Muscle layer of colon (tissue), 2 donors: Measurements from ENCODE around the gene MARVELD3.
A peak's percentile ranks its signal among the peaks of the same experiment; 100 is the strongest.
"Not testable (repeated sequence)": the region's sequence is repeated elsewhere in the genome, so short reads cannot be mapped to it uniquely, and the experiment has no call there.

Source experiments
- H3K27ac ChIP-seq: one replicate; pipeline ENCODE4 v1.7.0; 2013; ENCODE audit warnings: low read depth, mild to moderate bottlenecking, low read length, moderate library complexity
- H3K27me3 ChIP-seq, 2 donors: one replicate each; pipeline ENCODE4 v1.7.0; 2013; ENCODE audit warnings: low read length in 2 of 2, mild to moderate bottlenecking in 2 of 2; ENCODE audit not compliant: insufficient read depth in 2 of 2, control insufficient read depth in 1 of 2
- H3K36me3 ChIP-seq: one replicate; pipeline ENCODE4 v1.7.0; 2013; ENCODE audit warnings: mild to moderate bottlenecking, low read length; ENCODE audit not compliant: insufficient read depth
- H3K4me1 ChIP-seq: one replicate; pipeline ENCODE4 v1.7.0; 2013; ENCODE audit warnings: mild to moderate bottlenecking, low read length; ENCODE audit not compliant: insufficient read depth
- H3K4me3 ChIP-seq, 2 donors: one replicate each; pipeline ENCODE4 v1.7.0; 2013; ENCODE audit warnings: low read length in 2 of 2, low read depth in 1 of 2, mild to moderate bottlenecking in 1 of 2, moderate library complexity in 1 of 2
- H3K9ac ChIP-seq: one replicate; pipeline ENCODE4 v1.7.0; 2013; ENCODE audit warnings: low read length
- H3K9me3 ChIP-seq: one replicate; pipeline ENCODE4 v1.7.0; 2013; ENCODE audit warnings: mild to moderate bottlenecking, low read length
- donor health status: abdominal sarcoma.
- donor health status: Adenocarcinoma of cecum.

Gene MARVELD3

GRCh38 chr16:71626018-71626857 lies at the start of gene MARVELD3:
Gene MARVELD3 (plus strand): TSS chr16:71626184. CDS start chr16:71626230, 46 bp downstream.
- H3K27me3 ChIP-seq, result peaks cover 11 to 29% of the 10 kb centered on the region in 2 donors
- no peak within 1 kb of the TSS for H3K27ac ChIP-seq
- H3K9ac ChIP-seq, result no peak within 1 kb of the TSS
- H3K4me1 ChIP-seq, result no peaks in the 10 kb centered on the region
- no peaks in the 10 kb centered on the region for H3K9me3 ChIP-seq
- H3K36me3 ChIP-seq, result no peaks in the 10 kb centered on the region
- peak within 1 kb of the TSS in 1 of 2 donors; percentile 21 for H3K4me3 ChIP-seq

GRCh38 chr16:71576971-71577370 lies 49.0 kb upstream of the MARVELD3 start, which contains the start of gene TAT:
Gene TAT (minus strand): TSS chr16:71577092. CDS start chr16:71576415, 677 bp downstream.
- H3K4me3 ChIP-seq, result no peak within 1 kb of the TSS
- H3K9me3 ChIP-seq, result no peaks in the 10 kb centered on the region
- H3K36me3 ChIP-seq, result no peaks in the 10 kb centered on the region
- H3K9ac ChIP-seq, result no peak within 1 kb of the TSS
- H3K4me1 ChIP-seq, result no peaks in the 10 kb centered on the region
- H3K27me3 ChIP-seq, result no peaks in the 10 kb centered on the region
- no peak within 1 kb of the TSS for H3K27ac ChIP-seq

DNA sequence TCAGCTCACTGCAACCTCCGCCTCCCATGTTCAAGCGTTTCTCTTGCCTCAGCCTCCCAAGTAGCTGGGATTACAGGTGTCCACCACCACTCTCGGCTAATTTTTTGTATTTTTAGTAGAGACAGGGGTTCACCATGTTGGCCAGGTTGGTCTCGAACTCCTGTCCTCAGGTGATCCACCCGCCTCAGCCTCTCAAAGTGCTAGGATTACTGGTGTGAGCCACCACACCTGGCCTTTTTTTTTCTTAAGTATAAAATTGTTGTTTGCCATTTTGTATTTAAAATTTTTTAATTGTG lies 43.5 kb upstream of the MARVELD3 start:
- H3K9me3 ChIP-seq, H3K9ac ChIP-seq, H3K36me3 ChIP-seq, H3K4me3 ChIP-seq, H3K27me3 ChIP-seq, H3K4me1 ChIP-seq, H3K27ac ChIP-seq: not testable (repeated sequence)

DNA sequence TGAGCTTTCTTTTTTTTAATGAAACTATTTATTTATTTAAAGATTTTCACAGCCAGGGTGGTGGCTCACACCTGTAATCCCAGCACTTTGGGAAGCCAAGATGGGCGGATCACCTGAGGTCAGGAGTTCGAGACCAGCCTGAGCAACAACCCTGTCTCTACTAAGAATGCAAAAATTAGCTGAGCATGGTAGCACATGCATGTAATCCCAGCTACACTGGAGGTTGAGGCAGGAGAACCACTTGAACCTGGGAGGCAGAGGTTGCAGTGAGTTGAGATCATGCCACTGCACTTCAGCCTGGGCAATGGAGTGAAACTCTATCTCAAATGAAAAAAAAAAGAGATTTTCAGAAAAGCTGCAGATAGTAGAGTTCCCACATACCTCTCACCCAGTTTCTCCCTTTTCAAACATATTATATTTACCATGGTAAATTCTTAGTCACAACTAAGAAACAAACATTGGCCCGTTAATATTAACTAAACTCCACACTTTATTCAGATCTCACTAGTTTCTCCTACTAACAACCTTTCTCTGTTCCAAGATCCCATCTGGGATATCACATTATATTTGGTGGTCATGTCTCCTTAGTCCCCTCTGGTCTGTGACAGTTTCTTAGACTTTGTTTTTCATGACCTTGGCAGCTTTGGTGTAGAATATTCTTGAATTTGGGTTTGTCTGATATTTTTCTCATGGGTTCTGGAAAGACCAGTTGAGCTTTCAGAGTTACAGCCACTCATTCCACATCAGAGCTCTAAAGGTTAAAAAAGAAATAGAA lies 41.3 kb upstream of the MARVELD3 start:
- H3K4me3 ChIP-seq, result no peak overlapping the region
- H3K27ac ChIP-seq, result no peak overlapping the region
- H3K36me3 ChIP-seq, result no peaks in the 10 kb centered on the region
- no peaks in the 10 kb centered on the region for H3K4me1 ChIP-seq
- H3K9me3 ChIP-seq, result no peaks in the 10 kb centered on the region
- no peak overlapping the region for H3K9ac ChIP-seq
- no peaks in the 10 kb centered on the region for H3K27me3 ChIP-seq

- Histone ChIP-seq H3K4me3 (no peak overlapping the region), H3K27ac (no peak overlapping the region), H3K36me3 (no peaks in the 10 kb centered on the region), H3K9me3 (no peaks in the 10 kb centered on the region), H3K4me1 (no peaks in the 10 kb centered on the region), H3K27me3 (no peaks in the 10 kb centered on the region), H3K9ac (no peak overlapping the region)
These were observed 40.7 kb upstream of the MARVELD3 start for GRCh38 chr16:71585318-71585703.

- not testable (repeated sequence) for H3K27ac ChIP-seq, H3K36me3 ChIP-seq, H3K4me1 ChIP-seq, H3K9me3 ChIP-seq, H3K27me3 ChIP-seq, H3K4me3 ChIP-seq, H3K9ac ChIP-seq
These were observed 36.6 kb upstream of the MARVELD3 start for GRCh38 chr16:71589334-71589733.

- H3K27me3 ChIP-seq, H3K9me3 ChIP-seq, H3K36me3 ChIP-seq, H3K4me1 ChIP-seq, H3K9ac ChIP-seq, H3K4me3 ChIP-seq, H3K27ac ChIP-seq: not testable (repeated sequence)
These were observed 35.9 kb upstream of the MARVELD3 start for GRCh38 chr16:71590071-71590470.

DNA sequence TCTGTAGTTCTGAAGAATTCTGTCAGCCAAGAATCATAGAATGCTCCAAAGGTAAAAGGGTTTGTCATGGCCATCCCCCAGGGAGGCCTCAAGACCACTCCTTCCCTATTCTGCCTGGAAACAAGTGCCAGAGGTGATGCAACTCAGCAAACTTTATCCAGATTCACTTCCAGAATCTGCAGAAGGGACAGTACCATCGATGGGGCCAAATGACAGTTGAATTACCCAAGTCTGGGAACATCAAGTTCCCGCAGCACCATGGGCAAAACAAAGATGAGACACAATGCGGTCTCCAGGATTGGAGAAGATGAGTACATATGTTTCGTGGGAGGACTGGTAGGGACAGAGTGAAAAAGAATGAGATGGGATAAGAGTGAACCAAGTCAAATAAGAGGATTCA lies 35.4 kb upstream of the MARVELD3 start:
- H3K4me1 ChIP-seq, result no peaks in the 10 kb centered on the region
- no peaks in the 10 kb centered on the region for H3K9me3 ChIP-seq
- no peaks in the 10 kb centered on the region for H3K27me3 ChIP-seq
- H3K27ac ChIP-seq, result no peak overlapping the region
- H3K4me3 ChIP-seq, result no peak overlapping the region
- no peak overlapping the region for H3K9ac ChIP-seq
- H3K36me3 ChIP-seq, result no peaks in the 10 kb centered on the region

- no peaks in the 10 kb centered on the region for H3K36me3 ChIP-seq
- H3K9me3 ChIP-seq, result no peaks in the 10 kb centered on the region
- no peak overlapping the region for H3K9ac ChIP-seq
- H3K27me3 ChIP-seq, result no peaks in the 10 kb centered on the region
- no peak overlapping the region for H3K4me3 ChIP-seq
- H3K27ac ChIP-seq, result no peak overlapping the region
- no peaks in the 10 kb centered on the region for H3K4me1 ChIP-seq
These were observed 34.1 kb upstream of the MARVELD3 start for GRCh38 chr16:71591917-71592316.

GRCh38 chr16:71593048-71593999 lies 32.7 kb upstream of the MARVELD3 start:
- Histone ChIP-seq H3K9me3 (no peaks in the 10 kb centered on the region), H3K27ac (no peak overlapping the region), H3K4me1 (no peaks in the 10 kb centered on the region), H3K36me3 (no peaks in the 10 kb centered on the region), H3K27me3 (no peaks in the 10 kb centered on the region), H3K4me3 (no peak overlapping the region), H3K9ac (no peak overlapping the region)

GRCh38 chr16:71594000-71594646 lies 31.9 kb upstream of the MARVELD3 start:
- H3K27me3 ChIP-seq, result no peaks in the 10 kb centered on the region
- H3K9ac ChIP-seq, result no peak overlapping the region
- H3K4me3 ChIP-seq, result no peak overlapping the region
- H3K9me3 ChIP-seq, result no peaks in the 10 kb centered on the region
- no peak overlapping the region for H3K27ac ChIP-seq
- H3K4me1 ChIP-seq, result no peaks in the 10 kb centered on the region
- no peaks in the 10 kb centered on the region for H3K36me3 ChIP-seq
